ENCODE results near the gene LHX1.

The LHX1 gene

DNA sequence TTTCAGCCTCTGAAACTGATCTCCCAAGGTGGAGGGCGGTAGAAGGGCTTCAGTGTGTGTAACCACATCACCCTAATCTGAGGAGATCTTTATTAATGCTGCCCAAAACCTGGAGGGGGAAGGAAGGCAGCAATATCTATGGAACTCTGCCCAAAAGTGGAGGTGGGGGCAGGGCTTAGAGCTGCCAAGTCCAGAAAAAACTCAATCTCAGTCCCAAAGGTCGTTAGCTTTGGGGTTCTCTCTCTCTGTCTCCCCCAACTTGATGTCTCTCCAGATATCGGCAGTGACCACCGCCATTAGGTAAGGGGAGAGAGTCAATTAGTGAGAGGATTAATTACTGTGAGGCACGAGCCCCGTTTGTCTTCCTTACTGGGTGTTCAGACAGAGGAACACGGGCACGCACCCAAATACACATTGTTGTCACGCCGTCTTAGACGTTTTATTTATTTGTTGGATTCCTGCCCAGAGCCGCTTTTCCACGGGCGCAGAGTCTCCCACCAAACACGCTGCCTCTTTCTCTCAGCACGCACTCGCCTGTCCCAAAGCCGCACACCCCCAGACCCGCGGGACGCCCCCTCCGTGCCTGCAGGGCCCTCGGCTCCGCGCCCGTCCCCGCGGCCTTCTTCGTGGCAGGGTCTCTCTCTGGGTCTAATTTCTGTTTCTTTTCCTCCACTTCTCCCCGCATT lies 5.4 kb upstream of the LHX1 start:
- H3K4me3 ChIP-seq (ENCODE audit: low read depth, low read length), result no peak overlapping the region

DNA sequence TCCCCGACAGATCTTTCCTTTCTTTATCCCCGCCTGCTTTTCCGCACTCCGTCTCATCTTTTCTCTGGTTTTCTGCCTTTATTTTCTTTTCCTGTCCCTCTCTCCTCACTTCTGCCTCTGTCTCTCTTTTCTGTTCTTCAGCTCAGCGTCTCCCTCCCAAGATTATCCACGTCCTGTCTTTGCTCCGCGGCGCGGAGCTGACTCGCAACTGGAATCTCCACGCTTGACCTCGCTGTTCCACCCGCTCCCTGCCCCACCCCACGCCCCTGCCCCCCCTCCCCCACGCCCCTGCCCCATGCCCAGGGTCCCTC lies 4.9 kb upstream of the LHX1 start:
- TF ChIP-seq, protein P1, sequence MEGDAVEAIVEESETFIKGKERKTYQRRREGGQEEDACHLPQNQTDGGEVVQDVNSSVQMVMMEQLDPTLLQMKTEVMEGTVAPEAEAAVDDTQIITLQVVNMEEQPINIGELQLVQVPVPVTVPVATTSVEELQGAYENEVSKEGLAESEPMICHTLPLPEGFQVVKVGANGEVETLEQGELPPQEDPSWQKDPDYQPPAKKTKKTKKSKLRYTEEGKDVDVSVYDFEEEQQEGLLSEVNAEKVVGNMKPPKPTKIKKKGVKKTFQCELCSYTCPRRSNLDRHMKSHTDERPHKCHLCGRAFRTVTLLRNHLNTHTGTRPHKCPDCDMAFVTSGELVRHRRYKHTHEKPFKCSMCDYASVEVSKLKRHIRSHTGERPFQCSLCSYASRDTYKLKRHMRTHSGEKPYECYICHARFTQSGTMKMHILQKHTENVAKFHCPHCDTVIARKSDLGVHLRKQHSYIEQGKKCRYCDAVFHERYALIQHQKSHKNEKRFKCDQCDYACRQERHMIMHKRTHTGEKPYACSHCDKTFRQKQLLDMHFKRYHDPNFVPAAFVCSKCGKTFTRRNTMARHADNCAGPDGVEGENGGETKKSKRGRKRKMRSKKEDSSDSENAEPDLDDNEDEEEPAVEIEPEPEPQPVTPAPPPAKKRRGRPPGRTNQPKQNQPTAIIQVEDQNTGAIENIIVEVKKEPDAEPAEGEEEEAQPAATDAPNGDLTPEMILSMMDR (IDR thresholded peaks at IDR 0.05; ENCODE audit: low read depth, low read length), result no peak
- no peak overlapping the region for H3K4me3 ChIP-seq (ENCODE audit: low read depth, low read length)

More for the DNA sequence above, 5.4 kb upstream of the LHX1 start:
- TF ChIP-seq, protein P1 (IDR thresholded peaks at IDR 0.05; ENCODE audit: low read depth, low read length), result no peak
- Histone ChIP-seq H3K36me3 (no peaks in the 10 kb centered on the region), H3K27ac (no peak overlapping the region), H3K9me3 (ENCODE audit: severe bottlenecking) (no peaks in the 10 kb centered on the region), H3K27me3 (ENCODE audit: insufficient read depth, low read depth, severe bottlenecking) (peaks cover 88% of the 10 kb centered on the region)
- no peak for DNase-seq

DNA sequence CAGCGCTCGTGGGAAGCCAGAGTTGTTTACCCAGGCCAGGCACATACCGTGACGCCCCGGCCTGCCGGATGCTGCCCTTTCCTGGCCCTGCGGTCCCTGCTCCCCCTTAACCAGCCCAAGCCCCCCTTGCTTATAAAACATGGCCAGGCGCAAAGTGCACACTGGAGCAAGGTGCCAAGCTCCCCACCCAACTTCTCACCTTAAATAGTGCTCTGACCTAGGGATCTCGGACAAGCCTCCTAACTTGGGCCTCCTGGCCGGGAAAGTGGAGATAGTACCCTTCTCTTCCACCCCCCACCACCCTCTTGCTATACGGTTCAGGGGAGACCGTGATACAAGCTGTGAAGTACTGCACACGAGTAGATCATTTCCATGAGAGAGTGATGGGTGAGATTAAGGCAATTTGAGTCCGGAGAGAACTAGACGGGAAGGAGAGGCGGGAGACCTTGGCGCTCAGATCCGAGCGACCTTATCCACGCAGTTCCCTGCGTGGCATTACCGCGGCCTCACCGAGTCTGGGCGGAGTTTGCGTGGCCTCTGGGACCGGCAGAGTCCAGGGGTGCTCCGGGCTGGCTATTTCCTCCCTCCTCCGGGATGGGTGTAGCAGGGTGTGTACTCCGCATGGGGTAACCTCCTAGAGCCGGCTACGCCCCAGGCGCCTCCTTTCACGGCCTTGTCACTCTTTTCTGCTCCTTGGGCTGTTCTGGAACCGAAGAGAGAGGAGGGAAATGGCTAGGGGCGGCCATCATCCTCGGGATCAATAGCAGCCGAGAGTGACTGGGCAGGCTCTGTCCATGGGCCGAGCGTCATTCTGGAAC lies 4.4 kb upstream of the LHX1 start:
- TF ChIP-seq, protein P1 (IDR thresholded peaks at IDR 0.05; ENCODE audit: low read depth, low read length), result no peak
- H3K27me3 ChIP-seq (ENCODE audit: insufficient read depth, low read depth, severe bottlenecking), result peaks cover 98% of the 10 kb centered on the region
- no peak overlapping the region for H3K4me3 ChIP-seq (ENCODE audit: low read depth, low read length)

More for the DNA sequence above, 4.9 kb upstream of the LHX1 start:
- Histone ChIP-seq H3K36me3 (no peaks in the 10 kb centered on the region), H3K9me3 (ENCODE audit: severe bottlenecking) (no peaks in the 10 kb centered on the region), H3K27me3 (ENCODE audit: insufficient read depth, low read depth, severe bottlenecking) (peaks cover 93% of the 10 kb centered on the region), H3K27ac (no peak overlapping the region)
- no peak for DNase-seq

DNA sequence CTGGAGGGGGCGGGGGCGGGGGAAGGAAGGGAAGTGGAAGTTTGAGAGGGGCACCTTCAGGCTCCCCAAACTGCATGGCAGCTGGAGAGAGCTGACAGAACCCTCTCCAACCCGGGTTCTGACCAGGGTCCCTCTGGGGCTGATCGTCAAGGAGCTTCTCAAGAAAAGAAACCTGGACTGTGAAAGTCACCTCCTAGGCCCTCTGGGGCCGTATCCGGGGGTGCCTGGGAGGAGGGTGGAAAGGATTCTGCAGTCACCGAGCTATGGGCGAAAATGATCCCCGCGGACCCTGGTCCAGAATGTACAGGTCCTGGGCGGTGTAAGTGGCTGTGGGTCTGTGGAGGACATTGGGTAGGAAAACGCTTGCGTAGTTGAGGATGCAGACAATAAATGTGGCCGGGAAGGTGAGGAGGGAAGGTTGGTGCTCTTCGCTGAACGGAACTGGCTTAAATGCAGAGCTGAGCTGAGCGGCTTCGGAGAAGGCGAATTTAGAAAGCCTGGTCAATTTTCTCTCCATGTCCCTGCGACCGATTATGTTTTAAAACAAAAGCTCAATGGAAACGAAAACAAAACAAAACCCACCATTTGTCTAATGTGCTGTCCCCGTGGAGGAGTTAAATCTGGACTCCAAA lies 3.6 kb upstream of the LHX1 start:
- no peaks in the 10 kb centered on the region for H3K36me3 ChIP-seq
- no peak overlapping the region for H3K27ac ChIP-seq
- H3K27me3 ChIP-seq (ENCODE audit: insufficient read depth, low read depth, severe bottlenecking), result peaks cover 98% of the 10 kb centered on the region
- TF ChIP-seq, protein P1 (IDR thresholded peaks at IDR 0.05; ENCODE audit: low read depth, low read length), result no peak
- no peaks in the 10 kb centered on the region for H3K9me3 ChIP-seq (ENCODE audit: severe bottlenecking)
- no peak for DNase-seq
- H3K4me3 ChIP-seq (ENCODE audit: low read depth, low read length), result no peak overlapping the region

More for the DNA sequence above, 4.4 kb upstream of the LHX1 start:
- Histone ChIP-seq H3K36me3 (no peaks in the 10 kb centered on the region), H3K27ac (no peak overlapping the region), H3K9me3 (ENCODE audit: severe bottlenecking) (no peaks in the 10 kb centered on the region)
- no peak for DNase-seq

DNA sequence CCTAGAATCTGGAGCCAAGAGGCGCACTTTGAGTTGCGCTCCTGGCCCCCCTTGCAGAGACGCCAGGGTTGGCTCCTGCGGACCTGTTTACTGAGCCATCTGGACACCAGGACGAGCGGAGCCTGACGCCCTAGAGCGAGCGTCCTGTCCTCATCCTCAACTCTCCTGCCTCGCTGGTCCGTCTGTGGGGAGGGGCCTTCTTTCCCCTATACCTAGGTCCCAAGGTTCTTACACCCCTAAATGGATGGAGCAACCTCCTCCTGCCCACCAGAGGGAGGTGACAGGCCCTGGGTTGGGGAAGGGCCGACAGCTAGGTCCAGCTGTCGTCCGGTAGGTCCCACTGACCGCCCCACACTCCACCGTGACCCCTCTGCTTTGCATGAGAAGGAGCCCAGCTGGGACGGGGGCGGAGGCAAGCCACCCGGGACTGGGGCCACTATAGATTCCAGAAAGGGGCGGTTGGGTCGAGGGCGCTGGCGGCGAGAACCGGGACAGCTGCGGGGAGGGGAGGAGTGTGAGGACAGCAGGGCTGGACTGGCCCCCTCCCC lies 3.1 kb upstream of the LHX1 start:
- no peaks in the 10 kb centered on the region for H3K36me3 ChIP-seq
- peaks cover 98% of the 10 kb centered on the region for H3K27me3 ChIP-seq (ENCODE audit: insufficient read depth, low read depth, severe bottlenecking)
- H3K9me3 ChIP-seq (ENCODE audit: severe bottlenecking), result no peaks in the 10 kb centered on the region
- no peak overlapping the region for H3K4me3 ChIP-seq (ENCODE audit: low read depth, low read length)
- TF ChIP-seq, protein P1 (IDR thresholded peaks at IDR 0.05; ENCODE audit: low read depth, low read length), result no peak
- H3K27ac ChIP-seq, result no peak overlapping the region
- DNase-seq, result no peak

Measured in WERI-Rb-1 (cell line).